Lung (tissue), 12 donors: Measurements from ENCODE around the gene COL15A1. TPM values are rescaled to one million over a fixed set of nuclear protein-coding genes. Genes with fewer than 3 reads are reported as not detected.

Source experiments
- ATAC-seq: fragments of 200-7000 bp; cut with Tn5 transposase; one replicate; pipeline ENCODE4 v1.9.1; 2020; ENCODE audit warnings: moderate number of reproducible peaks; ENCODE audit not compliant: insufficient read depth, low FRiP score
- DNase-seq, 3 donors: peaks; one replicate each; pipeline ENCODE4 v3.0.0-alpha.2; 2013 to 2017
- H3K27ac ChIP-seq, 2 donors: one replicate each; pipeline ENCODE4 v1.5.1; 2013; ENCODE audit warnings: mild to moderate bottlenecking in 2 of 2, moderate library complexity in 2 of 2, control low read depth in 1 of 2, inconsistent platforms in 1 of 2, low read depth in 1 of 2, low read length in 1 of 2
- H3K27me3 ChIP-seq, 3 donors: one replicate each; pipeline ENCODE4 v1.5.1; 2013; ENCODE audit warnings: low read length in 2 of 3; ENCODE audit not compliant: control insufficient read depth in 3 of 3, insufficient read depth in 3 of 3
- H3K36me3 ChIP-seq, 4 donors: one replicate each; pipeline ENCODE4 v1.5.1; 2013; ENCODE audit warnings: low read length in 4 of 4, mild to moderate bottlenecking in 1 of 4, moderate library complexity in 1 of 4; ENCODE audit not compliant: control insufficient read depth in 4 of 4, insufficient read depth in 4 of 4
- H3K4me1 ChIP-seq, 5 donors: one replicate each; pipeline ENCODE4 v1.5.1; 2013; ENCODE audit warnings: low read length in 5 of 5, mild to moderate bottlenecking in 2 of 5, moderate library complexity in 1 of 5; ENCODE audit not compliant: control insufficient read depth in 5 of 5, insufficient read depth in 5 of 5
- H3K4me3 ChIP-seq: one replicate; pipeline ENCODE4 v1.5.1; 2013; ENCODE audit warnings: mild to moderate bottlenecking, control low read depth, moderate library complexity
- H3K9ac ChIP-seq, 2 donors: one replicate each; pipeline ENCODE4 v1.5.1; 2013; ENCODE audit warnings: low read length in 2 of 2, control low read depth in 1 of 2; ENCODE audit not compliant: insufficient read depth in 1 of 2
- H3K9me3 ChIP-seq, 4 donors: one replicate each; pipeline ENCODE4 v1.5.1; 2013; ENCODE audit warnings: low read length in 3 of 4, mild to moderate bottlenecking in 1 of 4, moderate library complexity in 1 of 4; ENCODE audit not compliant: control insufficient read depth in 4 of 4, insufficient read depth in 3 of 4
- WGBS, 2 donors: extraction: QIAGEN DNeasy Blood & Tissue Kit; methylation state at CpG; one replicate each; pipeline ENCODE4 v1.1.7; 2013; 5-methylcytosine and 5-hydroxymethylcytosine counted together
- polyA plus RNA-seq, 2 donors: library from polyadenylated mRNA; stranded (reverse); fragments of 200-250 nt; gene quantifications; one replicate each; pipeline ENCODE4 v1.2.1, GENCODE V29; 2013
- total RNA-seq, 2 donors: library from RNA; depleted of rRNA in 1 of 2; stranded (reverse); fragments of >200 nt in 1 of 2; gene quantifications; one replicate each; pipeline ENCODE4 v1.2.1, GENCODE V29; 2014 to 2021
- TF ChIP-seq, protein P1 (sequence below): IDR thresholded peaks from 2 replicates; pipeline ENCODE4 v1.5.1; 2012; ENCODE audit warnings: mild to moderate bottlenecking; ENCODE audit errors: control extremely low read depth, extremely low read depth
- donor health status: control.
- donor health status: control.
- donor health status: Bipolar disorder and iron deficiency.
- donor health status: healthy.
- donor health status: DM: yes; HTN: yes; CAD: no.

Gene COL15A1
- total and polyA plus RNA-seq, 4 donors = 2.9 to 40.5 (median 8.5) TPM

DNA sequence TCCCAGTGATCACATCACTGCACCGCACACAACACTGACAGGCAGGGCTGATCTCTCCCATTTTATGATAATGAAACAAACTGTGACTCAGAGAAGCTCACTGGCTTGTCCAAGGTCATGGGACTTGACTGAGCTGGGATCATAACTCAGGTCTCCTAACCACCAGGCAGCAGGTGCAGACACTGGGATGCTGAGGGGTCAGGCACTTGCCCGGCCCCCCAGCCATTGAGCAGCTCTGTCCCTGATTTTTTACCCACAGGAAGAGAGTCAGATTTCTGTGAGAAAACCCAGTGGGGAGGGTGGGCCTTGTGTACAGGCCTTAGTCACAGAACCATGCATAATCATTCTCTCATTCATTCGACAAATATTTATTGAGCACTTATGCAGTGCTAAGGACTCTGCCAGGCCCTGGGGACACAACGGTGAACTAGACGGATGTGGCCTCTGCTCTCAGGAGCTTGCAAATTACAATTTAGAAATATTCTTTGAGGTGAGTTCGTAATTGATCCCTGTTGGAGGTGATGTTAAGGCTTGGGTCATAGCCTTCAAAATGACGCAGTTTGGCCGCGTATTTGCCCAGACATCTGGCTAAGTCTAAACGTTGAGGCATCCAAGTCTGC, 106.7 kb downstream of the COL15A1 start:
- no peak overlapping the region for H3K27ac ChIP-seq
- WGBS, 2 donors = 77 to 85% methylated on average over 10 of the region's 10 CpGs
- no peak for ATAC-seq

DNA sequence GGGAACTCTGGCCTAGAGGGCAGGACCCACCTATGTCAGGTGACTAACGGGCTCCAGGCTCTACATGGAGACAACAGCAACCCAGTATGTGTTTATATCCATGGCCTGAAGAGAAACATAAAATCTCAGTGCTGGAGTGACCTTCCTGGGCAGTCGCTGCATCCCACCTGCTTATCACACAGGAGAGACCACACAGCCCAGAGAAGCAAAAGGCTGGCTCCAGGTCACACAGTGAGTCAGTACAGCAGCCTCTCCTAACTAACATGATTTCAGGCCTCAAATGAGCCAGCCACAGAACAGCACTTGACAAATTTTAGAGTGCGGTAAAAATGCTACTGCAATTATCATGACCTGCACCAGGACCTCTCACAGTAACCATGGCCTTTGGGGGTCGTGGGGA, 107.2 kb downstream of the COL15A1 start:
- WGBS, 2 donors = 79 to 89% methylated on average over 4 of the region's 4 CpGs
- H3K4me3 ChIP-seq = no peak overlapping the region
- H3K36me3 ChIP-seq = peaks cover 0 to 2% (median 0%) of the 10 kb centered on the region in 4 donors
- DNase-seq (no peak), ATAC-seq (no peak)
- H3K9me3 ChIP-seq = no peaks in the 10 kb centered on the region
- no peaks in the 10 kb centered on the region for H3K27me3 ChIP-seq
- H3K4me1 ChIP-seq = peaks cover 0 to 19% (median 4%) of the 10 kb centered on the region in 5 donors
- TF ChIP-seq, protein P1, sequence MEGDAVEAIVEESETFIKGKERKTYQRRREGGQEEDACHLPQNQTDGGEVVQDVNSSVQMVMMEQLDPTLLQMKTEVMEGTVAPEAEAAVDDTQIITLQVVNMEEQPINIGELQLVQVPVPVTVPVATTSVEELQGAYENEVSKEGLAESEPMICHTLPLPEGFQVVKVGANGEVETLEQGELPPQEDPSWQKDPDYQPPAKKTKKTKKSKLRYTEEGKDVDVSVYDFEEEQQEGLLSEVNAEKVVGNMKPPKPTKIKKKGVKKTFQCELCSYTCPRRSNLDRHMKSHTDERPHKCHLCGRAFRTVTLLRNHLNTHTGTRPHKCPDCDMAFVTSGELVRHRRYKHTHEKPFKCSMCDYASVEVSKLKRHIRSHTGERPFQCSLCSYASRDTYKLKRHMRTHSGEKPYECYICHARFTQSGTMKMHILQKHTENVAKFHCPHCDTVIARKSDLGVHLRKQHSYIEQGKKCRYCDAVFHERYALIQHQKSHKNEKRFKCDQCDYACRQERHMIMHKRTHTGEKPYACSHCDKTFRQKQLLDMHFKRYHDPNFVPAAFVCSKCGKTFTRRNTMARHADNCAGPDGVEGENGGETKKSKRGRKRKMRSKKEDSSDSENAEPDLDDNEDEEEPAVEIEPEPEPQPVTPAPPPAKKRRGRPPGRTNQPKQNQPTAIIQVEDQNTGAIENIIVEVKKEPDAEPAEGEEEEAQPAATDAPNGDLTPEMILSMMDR = no peak
- H3K9ac ChIP-seq = no peak overlapping the region
- no peak overlapping the region for H3K27ac ChIP-seq

More for the DNA sequence above, 106.7 kb downstream of the COL15A1 start:
- H3K9me3 ChIP-seq = no peaks in the 10 kb centered on the region
- DNase-seq = no peak
- H3K36me3 ChIP-seq = peaks cover 0 to 2% (median 0%) of the 10 kb centered on the region in 4 donors
- no peak overlapping the region for H3K4me3 ChIP-seq
- peaks cover 0 to 19% (median 4%) of the 10 kb centered on the region in 5 donors for H3K4me1 ChIP-seq
- H3K9ac ChIP-seq = no peak overlapping the region
- TF ChIP-seq, protein P1 = no peak
- H3K27me3 ChIP-seq = no peaks in the 10 kb centered on the region

DNA sequence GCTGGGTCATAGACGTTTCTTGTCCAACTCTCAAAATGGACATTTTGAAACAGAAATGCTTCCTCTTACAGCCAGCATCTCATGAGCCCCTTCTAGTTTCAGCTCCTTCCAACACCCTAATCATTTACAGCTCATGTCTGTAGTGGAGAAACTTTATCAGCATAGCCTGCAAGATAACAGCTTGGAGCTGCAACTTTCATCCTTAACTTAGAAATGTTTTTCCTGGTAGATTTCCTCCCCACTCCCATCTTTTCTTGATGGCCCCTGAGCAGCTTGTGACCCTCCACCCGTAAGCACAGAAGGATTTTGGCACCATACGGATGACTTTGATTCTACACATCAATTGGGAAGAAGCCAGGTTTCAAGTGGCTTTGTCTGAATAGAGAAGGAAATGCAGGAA, 107.7 kb downstream of the COL15A1 start:
- peaks cover 0 to 19% (median 4%) of the 10 kb centered on the region in 5 donors for H3K4me1 ChIP-seq
- no peak overlapping the region for H3K9ac ChIP-seq
- TF ChIP-seq, protein P1 = no peak
- H3K4me3 ChIP-seq = no peak overlapping the region
- WGBS, 2 donors = 58 to 66% methylated on average over 3 of the region's 3 CpGs
- ATAC-seq (no peak), DNase-seq (peak in 2 of 3 donors; percentile 47 to 58)
- peaks cover 0 to 2% (median 0%) of the 10 kb centered on the region in 4 donors for H3K36me3 ChIP-seq
- no peaks in the 10 kb centered on the region for H3K9me3 ChIP-seq
- no peak overlapping the region for H3K27ac ChIP-seq
- no peaks in the 10 kb centered on the region for H3K27me3 ChIP-seq
